Neural cell (in vitro differentiated cells): Measurements from ENCODE around the gene CES5A. TPM values are rescaled to one million over a fixed set of nuclear protein-coding genes. Genes with fewer than 3 reads are reported as not detected.
A peak's percentile ranks its signal among the peaks of the same experiment; 100 is the strongest.

ENCODE experiments used
- H2AFZ ChIP-seq: fragments of 200-600, 300-800 bp; sonication (generic), shearing (Covaris generic); 2 replicates; pipeline ENCODE4 v1.6.0; 2014; ENCODE audit warnings: low read depth, mild to moderate bottlenecking, antibody characterized with exemption, low read length, moderate library complexity
- H3F3A ChIP-seq: fragments of 200-600 bp; shearing (Covaris generic); 2 replicates; pipeline ENCODE4 v1.6.1; 2016; ENCODE audit warnings: mild to moderate bottlenecking, moderate library complexity, mixed read lengths, antibody characterized with exemption, low read length; ENCODE audit not compliant: insufficient read depth, poor library complexity, severe bottlenecking
- H3K27ac ChIP-seq: fragments of 200-600, 300-800 bp; sonication (generic), shearing (Covaris generic); 2 replicates; pipeline ENCODE4 v1.5.1; 2014; ENCODE audit warnings: mild to moderate bottlenecking, low read length, moderate library complexity
- H3K27me3 ChIP-seq: fragments of 300-800, 200-600 bp; sonication (generic), shearing (Covaris generic); 2 replicates; pipeline ENCODE4 v1.6.0; 2014; ENCODE audit warnings: mild to moderate bottlenecking, low read depth, low read length, moderate library complexity; ENCODE audit not compliant: insufficient read depth
- H3K36me3 ChIP-seq: fragments of 300-800, 200-600 bp; sonication (generic), shearing (Covaris generic); 2 replicates; pipeline ENCODE4 v1.5.1; 2014; ENCODE audit warnings: mild to moderate bottlenecking, antibody characterized with exemption, low read length, moderate library complexity; ENCODE audit not compliant: insufficient read depth
- H3K4me2 ChIP-seq: fragments of 300-800, 200-600 bp; sonication (generic), shearing (Covaris generic); 2 replicates; pipeline ENCODE4 v1.6.0; 2014; ENCODE audit warnings: mild to moderate bottlenecking, low read length
- H3K4me3 ChIP-seq: fragments of 300-800, 200-600 bp; sonication (generic), shearing (Covaris generic); 2 replicates; pipeline ENCODE4 v1.5.1; 2014; ENCODE audit warnings: mild to moderate bottlenecking, low read length, moderate library complexity
- H3K79me2 ChIP-seq: fragments of 200-600 bp; shearing (Covaris generic); replicated peaks from 2 replicates; pipeline ENCODE4 v1.6.0; 2014; ENCODE audit warnings: mild to moderate bottlenecking, low read length, moderate library complexity; ENCODE audit not compliant: insufficient read depth
- H3K9ac ChIP-seq: fragments of 300-800, 200-600 bp; sonication (generic), shearing (Covaris generic); 2 replicates; pipeline ENCODE4 v1.6.1; 2016; ENCODE audit warnings: mild to moderate bottlenecking, low read length, mixed read lengths
- H3K9me2 ChIP-seq: fragments of 200-600 bp; shearing (Covaris generic); 2 replicates; pipeline ENCODE4 v1.6.1; 2016; ENCODE audit warnings: mild to moderate bottlenecking, low read length, mixed read lengths; ENCODE audit not compliant: insufficient read depth
- H3K9me3 ChIP-seq: fragments of 200-600, 300-800 bp; sonication (generic), shearing (Covaris generic); 2 replicates; pipeline ENCODE4 v1.6.1; 2016; ENCODE audit warnings: mild to moderate bottlenecking, mixed run types, low read length, moderate library complexity, mixed read lengths
- H4K20me1 ChIP-seq: fragments of 200-600 bp; shearing (Covaris generic); 2 replicates; pipeline ENCODE4 v1.6.1; 2016; ENCODE audit warnings: mild to moderate bottlenecking, mixed run types; ENCODE audit not compliant: insufficient read depth
- CTCF ChIP-seq: fragments of 450-650 bp; IDR thresholded peaks from 2 replicates; pipeline ENCODE4 v1.5.1; 2014; ENCODE audit warnings: antibody characterized with exemption, mild to moderate bottlenecking, moderate library complexity; ENCODE audit not compliant: poor library complexity, severe bottlenecking
- EP300 ChIP-seq: fragments of 450-650 bp; conservative IDR thresholded peaks from 2 replicates; pipeline ENCODE4 v1.6.1; 2014; ENCODE audit warnings: antibody characterized with exemption, mild to moderate bottlenecking, moderate library complexity; ENCODE audit not compliant: poor library complexity, severe bottlenecking
- EZH2 ChIP-seq: fragments of 200-600, 300-800 bp; shearing (Covaris generic), sonication (generic); IDR thresholded peaks from 2 replicates; pipeline ENCODE4 v1.6.1; 2014; ENCODE audit warnings: antibody characterized with exemption, low read length, borderline replicate concordance, mild to moderate bottlenecking; ENCODE audit not compliant: insufficient read depth, poor library complexity, severe bottlenecking
- MXI1 ChIP-seq: fragments of 450-650 bp; conservative IDR thresholded peaks from 2 replicates; pipeline ENCODE4 v1.6.1; 2014; ENCODE audit warnings: antibody characterized with exemption, mild to moderate bottlenecking; ENCODE audit not compliant: poor library complexity, severe bottlenecking
- POLR2AphosphoS5 ChIP-seq: IDR thresholded peaks from 2 replicates; pipeline ENCODE4 v1.6.1; 2012
- RAD21 ChIP-seq: fragments of 450-650 bp; conservative IDR thresholded peaks from 2 replicates; pipeline ENCODE4 v1.6.1; 2014; ENCODE audit warnings: antibody characterized with exemption, mild to moderate bottlenecking, moderate library complexity
- REST ChIP-seq: IDR thresholded peaks from 2 replicates; pipeline ENCODE4 v1.6.1; 2012; ENCODE audit warnings: borderline replicate concordance
- SMC3 ChIP-seq: fragments of 450-650 bp; conservative IDR thresholded peaks from 2 replicates; pipeline ENCODE4 v1.6.1; 2014; ENCODE audit warnings: antibody characterized with exemption, mild to moderate bottlenecking, moderate library complexity; ENCODE audit not compliant: poor library complexity
- TAF1 ChIP-seq: IDR thresholded peaks from 2 replicates; pipeline ENCODE4 v1.6.1; 2012; ENCODE audit warnings: low read depth
- polyA plus RNA-seq: library from polyadenylated mRNA; depleted of rRNA; stranded (reverse); fragments of >200 nt; gene quantifications from 2 replicates; pipeline ENCODE4 v1.2.3, GENCODE V29; 2014

CES5A gene
- polyA plus RNA-seq, 1 donor from 2014 or later, result 0.27 TPM

- Histone ChIP-seq H3K4me3 (no peak overlapping the region), H3K4me2 (no peak overlapping the region), H3K27ac (no peak overlapping the region), H3K9me2 (no peaks in the 10 kb centered on the region), H3K36me3 (no peaks in the 10 kb centered on the region), H2AFZ (no peak overlapping the region), H3K9me3 (no peaks in the 10 kb centered on the region), H3K9ac (no peak overlapping the region), H3K79me2 (no peaks in the 10 kb centered on the region), H3F3A (no peaks in the 10 kb centered on the region), H4K20me1 (no peaks in the 10 kb centered on the region), H3K27me3 (no peaks in the 10 kb centered on the region)
- TF ChIP-seq EP300 (no peak), TAF1 (no peak), POLR2AphosphoS5 (no peak), RAD21 (no peak), EZH2 (no peak), MXI1 (no peak), REST (no peak), CTCF (no peak)
Measured at GRCh38 chr16:55908641-55909040, 33.5 kb upstream of the CES5A start.

- no peaks in the 10 kb centered on the region for H3K9me2 ChIP-seq
- no peak overlapping the region for H3K4me2 ChIP-seq
- no peaks in the 10 kb centered on the region for H4K20me1 ChIP-seq
- TF ChIP-seq RAD21 (no peak), TAF1 (no peak), MXI1 (no peak), SMC3 (no peak), POLR2AphosphoS5 (no peak)
- no peak overlapping the region for H3K9ac ChIP-seq
- no peaks in the 10 kb centered on the region for H3K36me3 ChIP-seq
- H3K4me3 ChIP-seq, result no peak overlapping the region
- H3K27ac ChIP-seq, result no peak overlapping the region
- H3K79me2 ChIP-seq, result no peaks in the 10 kb centered on the region
- no peaks in the 10 kb centered on the region for H3F3A ChIP-seq
- H2AFZ ChIP-seq, result no peak overlapping the region
- H3K9me3 ChIP-seq, result no peaks in the 10 kb centered on the region
- H3K27me3 ChIP-seq, result no peaks in the 10 kb centered on the region
Measured at GRCh38 chr16:55907661-55908060, 32.5 kb upstream of the CES5A start.

GRCh38 chr16:55906123-55906522 lies 30.9 kb upstream of the CES5A start:
- no peak overlapping the region for H3K4me3 ChIP-seq

More at GRCh38 chr16:55906123-55906522, 30.9 kb upstream of the CES5A start:
- H3K9ac ChIP-seq, result no peak overlapping the region
- H4K20me1 ChIP-seq, result no peaks in the 10 kb centered on the region
- no peaks in the 10 kb centered on the region for H3K27me3 ChIP-seq
- TF ChIP-seq TAF1, result no peak
- TF ChIP-seq REST, result peak; percentile 67
- TF ChIP-seq EZH2, result no peak
- no peak for TF ChIP-seq MXI1
- TF ChIP-seq EP300, result no peak
- TF ChIP-seq RAD21, result no peak
- TF ChIP-seq CTCF, result no peak
- no peak for TF ChIP-seq SMC3
- TF ChIP-seq POLR2AphosphoS5, result peak; percentile 27
- H2AFZ ChIP-seq, result no peak overlapping the region
- H3K9me3 ChIP-seq, result no peaks in the 10 kb centered on the region
- H3K36me3 ChIP-seq, result no peaks in the 10 kb centered on the region
- peak overlapping the region; percentile 21 for H3K27ac ChIP-seq
- no peak overlapping the region for H3K4me2 ChIP-seq
- H3K9me2 ChIP-seq, result no peaks in the 10 kb centered on the region
- H3F3A ChIP-seq, result no peaks in the 10 kb centered on the region
- H3K79me2 ChIP-seq, result no peaks in the 10 kb centered on the region
